ENCODE data around the gene PDE4D.

DNA sequence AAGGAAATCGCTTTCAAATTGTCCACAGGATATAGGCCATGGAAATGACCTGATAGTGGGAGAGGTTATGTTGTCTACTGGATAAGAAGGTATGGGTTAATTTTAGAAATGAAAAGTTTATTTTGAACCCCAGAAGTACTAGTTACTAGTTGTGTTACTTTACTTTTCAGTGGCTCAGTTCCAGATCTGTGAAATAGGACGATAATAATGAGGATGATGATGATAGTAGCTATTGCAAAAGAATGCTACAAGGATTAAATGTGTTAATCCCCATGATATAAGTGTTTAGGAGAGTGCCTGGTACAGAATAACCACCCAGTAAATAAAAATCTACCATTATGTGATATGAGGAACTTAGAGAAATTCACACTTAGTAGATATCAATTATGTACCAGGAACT lies 120.8 kb downstream of the PDE4D start:
- TF ChIP-seq, protein P1, sequence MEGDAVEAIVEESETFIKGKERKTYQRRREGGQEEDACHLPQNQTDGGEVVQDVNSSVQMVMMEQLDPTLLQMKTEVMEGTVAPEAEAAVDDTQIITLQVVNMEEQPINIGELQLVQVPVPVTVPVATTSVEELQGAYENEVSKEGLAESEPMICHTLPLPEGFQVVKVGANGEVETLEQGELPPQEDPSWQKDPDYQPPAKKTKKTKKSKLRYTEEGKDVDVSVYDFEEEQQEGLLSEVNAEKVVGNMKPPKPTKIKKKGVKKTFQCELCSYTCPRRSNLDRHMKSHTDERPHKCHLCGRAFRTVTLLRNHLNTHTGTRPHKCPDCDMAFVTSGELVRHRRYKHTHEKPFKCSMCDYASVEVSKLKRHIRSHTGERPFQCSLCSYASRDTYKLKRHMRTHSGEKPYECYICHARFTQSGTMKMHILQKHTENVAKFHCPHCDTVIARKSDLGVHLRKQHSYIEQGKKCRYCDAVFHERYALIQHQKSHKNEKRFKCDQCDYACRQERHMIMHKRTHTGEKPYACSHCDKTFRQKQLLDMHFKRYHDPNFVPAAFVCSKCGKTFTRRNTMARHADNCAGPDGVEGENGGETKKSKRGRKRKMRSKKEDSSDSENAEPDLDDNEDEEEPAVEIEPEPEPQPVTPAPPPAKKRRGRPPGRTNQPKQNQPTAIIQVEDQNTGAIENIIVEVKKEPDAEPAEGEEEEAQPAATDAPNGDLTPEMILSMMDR (conservative IDR thresholded peaks at IDR 0.05; ENCODE audit: low read depth, low read length), result no peak
- TF ChIP-seq EZH2 (IDR thresholded peaks at IDR 0.05; ENCODE audit: borderline replicate concordance, low read depth, low read length, poor library complexity, severe bottlenecking), result no peak
